Retina (tissue), 1 donor: ENCODE results near the gene GIGYF2.

ENCODE experiments used
- DNase-seq: peaks from one replicate; pipeline ENCODE4 v3.0.0-alpha.2; 2016

GIGYF2 gene

DNA sequence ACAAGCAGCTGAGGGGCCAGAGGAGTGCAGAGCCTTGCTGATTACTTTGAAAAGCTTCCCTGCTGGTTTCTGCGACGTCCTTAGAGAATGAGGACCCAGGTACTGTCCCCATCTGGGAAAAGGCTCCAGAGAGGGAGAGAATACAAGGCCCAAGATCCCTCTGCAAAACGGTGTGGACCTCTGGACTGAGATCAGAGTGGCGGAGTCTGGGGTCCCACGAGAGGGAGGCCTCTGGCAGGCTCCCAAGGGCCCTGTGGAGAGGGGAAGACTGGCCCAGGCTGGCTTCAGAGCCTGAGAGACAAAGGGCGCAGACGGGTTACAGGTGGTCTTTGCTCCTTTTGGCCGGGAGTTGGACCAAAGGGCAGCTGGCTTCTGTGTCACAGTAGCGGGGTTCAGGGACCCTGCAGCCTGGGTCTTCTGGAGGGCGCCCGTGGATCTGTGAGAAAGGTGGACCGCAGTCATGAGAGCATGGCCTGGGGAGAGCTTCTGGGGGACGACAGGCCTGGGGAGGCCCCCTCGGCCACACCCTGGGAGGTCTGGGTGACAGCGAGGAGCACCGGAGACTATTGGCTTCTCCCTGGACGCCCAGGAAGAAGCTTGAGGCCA lies 173.7 kb downstream of the GIGYF2 start:
- no peak for DNase-seq

- no peak for DNase-seq
Measured at GRCh38 chr2:232871418-232871834, 174.3 kb downstream of the GIGYF2 start.

DNA sequence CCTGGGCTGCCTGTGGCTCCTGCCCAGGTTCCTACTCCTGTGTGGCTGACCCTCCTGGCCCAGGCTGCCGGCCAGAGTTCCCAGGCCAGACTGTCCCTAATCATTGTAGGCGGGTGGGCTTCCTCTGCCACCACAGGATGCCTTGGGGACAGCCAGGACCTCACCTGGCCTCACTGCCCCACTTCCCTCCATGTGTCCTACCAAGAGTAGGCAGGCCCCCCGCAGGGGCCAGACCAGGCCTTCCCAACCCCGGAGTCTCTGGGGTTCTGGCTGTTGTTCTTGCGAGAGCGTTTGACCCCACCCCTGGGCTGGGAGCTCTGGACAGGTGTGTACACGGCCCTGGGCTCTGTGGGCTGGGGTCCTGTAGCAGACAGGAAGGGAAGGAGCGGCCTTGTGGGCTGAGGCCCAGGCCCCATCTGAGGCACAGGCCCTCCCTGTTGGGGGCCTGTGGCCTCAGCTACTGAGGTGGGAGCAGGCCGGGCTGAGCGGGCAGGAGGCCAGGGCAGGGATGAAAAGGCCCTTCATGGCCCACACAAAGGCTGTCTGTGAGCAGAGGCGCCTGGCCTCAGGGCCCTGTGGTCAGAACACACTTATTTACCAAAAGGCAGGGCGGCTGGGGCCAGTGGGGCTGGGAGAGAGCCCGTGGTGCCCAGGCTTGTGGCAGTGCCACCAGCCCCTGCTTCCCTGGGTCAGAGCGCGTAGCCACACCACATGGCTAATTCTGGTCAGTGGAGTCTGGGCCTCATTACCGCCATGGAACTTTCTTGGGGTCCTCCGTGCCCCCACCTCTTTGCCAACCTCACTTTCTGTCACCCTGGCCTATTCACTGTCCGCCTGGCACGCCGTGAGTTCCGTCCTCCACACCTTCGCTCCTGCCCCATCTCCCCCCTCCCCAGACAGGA lies 175.0 kb downstream of the GIGYF2 start:
- DNase-seq: no peak

- no peak for DNase-seq
Measured at GRCh38 chr2:232872826-232873225, 175.7 kb downstream of the GIGYF2 start.

- DNase-seq: no peak
Measured at GRCh38 chr2:232873292-232873908, 176.3 kb downstream of the GIGYF2 start.

DNA sequence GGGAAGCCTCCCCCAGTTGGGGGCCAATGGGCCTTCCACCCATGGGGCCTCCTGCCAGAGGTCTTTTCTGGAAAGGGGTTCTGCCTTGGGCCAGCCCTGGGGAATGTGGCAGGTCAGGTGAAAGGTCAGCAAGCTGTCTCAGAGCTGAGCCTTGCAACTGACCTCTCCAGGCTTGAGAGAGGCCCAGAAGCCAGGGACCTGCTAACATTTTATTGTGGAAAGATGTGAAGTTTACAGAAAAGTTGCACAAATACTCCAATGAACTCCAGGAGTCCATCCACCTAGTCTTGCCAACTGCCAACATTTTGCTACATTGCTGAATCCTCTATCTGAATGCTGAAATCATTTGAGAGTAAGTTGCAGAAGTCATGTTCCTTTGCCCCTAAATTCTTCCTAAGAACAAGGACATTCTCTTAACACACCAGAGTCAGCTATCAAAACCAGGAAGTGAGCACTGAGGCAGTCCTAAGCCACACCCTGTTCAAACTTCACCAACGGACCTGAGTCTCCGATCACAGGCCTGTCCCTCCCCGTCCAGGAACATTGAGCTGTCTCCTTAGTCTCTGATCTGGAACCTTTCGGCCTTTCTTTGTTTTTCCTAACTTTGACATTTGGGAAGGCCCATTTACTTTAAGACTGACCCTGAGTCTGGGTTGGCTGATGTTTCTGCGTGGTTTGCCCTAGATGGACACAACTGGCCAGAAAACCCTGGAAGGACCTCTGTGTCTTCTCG lies 176.9 kb downstream of the GIGYF2 start:
- DNase-seq: no peak

GRCh38 chr2:232874677-232875223 lies 177.6 kb downstream of the GIGYF2 start:
- no peak for DNase-seq

- peak; percentile 43 for DNase-seq
Measured at GRCh38 chr2:232875256-232876121, 178.4 kb downstream of the GIGYF2 start.

- DNase-seq: peak; percentile 73
Measured at GRCh38 chr2:232876161-232876977, 179.2 kb downstream of the GIGYF2 start.

DNA sequence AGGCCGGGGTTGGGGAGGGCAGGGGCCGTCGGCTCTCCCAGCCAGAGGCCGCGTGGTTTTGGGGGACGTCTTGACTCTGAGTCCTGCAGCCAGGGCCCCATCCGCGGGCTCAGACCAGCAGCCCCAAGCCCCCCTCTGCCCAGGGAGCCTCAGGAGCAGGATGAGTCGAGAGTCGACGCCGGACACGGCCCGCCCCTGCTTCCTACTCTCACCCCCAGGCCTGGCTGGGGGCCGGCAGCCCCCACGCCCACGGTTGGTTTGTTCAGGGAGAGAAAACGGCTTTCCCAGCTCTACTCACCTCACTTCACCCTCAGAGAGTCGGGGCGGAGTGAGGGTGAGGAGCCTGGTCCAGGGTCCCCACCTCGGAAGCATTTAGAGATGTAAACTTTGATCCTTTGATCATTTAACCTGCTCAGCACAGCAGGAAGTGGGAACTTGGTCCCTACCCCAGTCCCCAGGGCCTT lies 179.9 kb downstream of the GIGYF2 start:
- peak; percentile 73 for DNase-seq

- DNase-seq: no peak
Measured at GRCh38 chr2:232877940-232878511, 180.9 kb downstream of the GIGYF2 start.

- DNase-seq: no peak
Measured at GRCh38 chr2:232878855-232879617, 181.9 kb downstream of the GIGYF2 start.

DNA sequence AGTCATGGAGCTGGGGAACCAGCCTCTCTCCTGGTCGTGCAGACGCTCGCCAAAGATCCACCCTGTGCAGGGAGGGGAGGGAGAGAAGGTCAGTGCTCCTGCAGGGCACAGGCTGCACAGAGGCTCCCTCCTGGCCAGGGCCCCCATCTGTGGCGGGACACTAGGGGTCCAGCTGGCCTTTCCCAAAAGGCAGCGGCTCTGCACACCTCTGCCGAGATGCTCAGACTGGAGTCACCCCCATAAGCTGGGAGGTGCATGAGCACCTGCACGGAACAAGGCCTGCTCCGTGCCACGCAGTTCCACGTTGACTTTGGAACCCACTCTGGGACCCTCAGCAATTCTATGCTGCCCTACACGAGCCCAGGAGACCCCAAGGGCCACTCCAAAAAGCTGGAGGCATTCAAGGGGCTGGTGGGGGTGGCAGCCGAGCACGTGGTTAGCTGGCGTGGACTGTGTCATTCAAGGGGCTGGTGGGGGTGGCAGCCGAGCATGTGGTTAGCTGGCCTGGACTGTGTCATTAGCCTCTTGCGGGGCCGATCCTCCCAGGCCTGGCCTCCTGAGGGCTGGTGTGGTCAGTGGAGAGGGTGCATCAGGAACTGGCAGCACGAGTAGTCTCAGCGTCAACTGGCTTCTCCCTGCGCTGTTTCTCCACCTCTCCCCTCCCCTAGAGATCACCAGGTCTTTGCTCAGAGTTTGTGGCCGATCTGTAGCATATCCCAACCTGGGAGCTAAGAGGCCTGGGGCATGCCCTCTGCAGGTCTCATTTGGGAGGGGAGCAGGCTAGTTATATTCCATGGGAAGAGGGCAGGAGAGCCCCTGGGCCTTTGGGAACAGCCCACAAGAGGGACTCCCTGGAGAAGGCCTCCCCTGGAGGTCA lies 182.7 kb downstream of the GIGYF2 start:
- DNase-seq: no peak

GRCh38 chr2:232880764-232881351 lies 183.7 kb downstream of the GIGYF2 start:
- no peak for DNase-seq

DNA sequence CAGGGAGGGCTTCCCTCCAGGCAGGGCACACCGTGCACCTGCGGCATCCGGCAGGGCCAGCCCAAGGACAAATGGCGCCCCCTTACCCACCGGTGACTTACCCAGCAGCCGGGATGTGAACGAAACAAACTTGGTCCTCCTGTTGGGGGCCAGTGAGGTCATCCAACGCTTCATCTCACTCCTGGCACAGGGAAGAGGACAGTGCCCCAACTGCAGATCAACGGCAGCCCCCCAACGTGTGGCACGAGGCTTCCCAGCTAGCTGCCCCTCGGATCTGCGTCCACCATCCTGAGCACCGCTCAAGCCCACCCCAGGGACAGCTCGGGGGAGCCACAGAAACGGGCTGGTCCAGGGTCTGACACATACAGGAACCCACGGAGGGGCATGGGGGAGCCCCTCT lies 185.0 kb downstream of the GIGYF2 start:
- DNase-seq: no peak

- no peak for DNase-seq
Measured at GRCh38 chr2:232882505-232883115, 185.5 kb downstream of the GIGYF2 start.

GRCh38 chr2:232883116-232883721 lies 186.1 kb downstream of the GIGYF2 start:
- DNase-seq: no peak
